GM10248 (cell line): Measurements from ENCODE around the gene CASQ2.

ENCODE experiments used
- CTCF ChIA-PET: fragments of 300-600 bp; sonication (Branson Sonifier 250); formaldehyde crosslinking; extraction: SDS; loops from one replicate; lab custom pipeline; 2021; ENCODE audit warnings: antibody characterized with exemption; lab: Yijun Ruan, JAX
- POLR2A ChIA-PET: fragments of 350-650 bp; sonication (Branson Sonifier 250); formaldehyde crosslinking; extraction: SDS; loops from one replicate; lab custom pipeline; 2020; ENCODE audit warnings: antibody characterized with exemption; lab: Yijun Ruan, JAX
- DNase-seq: peaks from one replicate; pipeline ENCODE4 v3.0.0; 2012; ENCODE audit errors: extremely low spot score
- TF ChIP-seq, protein P1 (sequence below): IDR thresholded peaks from 2 replicates; pipeline ENCODE4 v1.5.1; 2012; ENCODE audit warnings: mild to moderate bottlenecking, low read depth; ENCODE audit errors: extremely low read depth, missing control alignments, control extremely low read depth

CASQ2 gene

DNA sequence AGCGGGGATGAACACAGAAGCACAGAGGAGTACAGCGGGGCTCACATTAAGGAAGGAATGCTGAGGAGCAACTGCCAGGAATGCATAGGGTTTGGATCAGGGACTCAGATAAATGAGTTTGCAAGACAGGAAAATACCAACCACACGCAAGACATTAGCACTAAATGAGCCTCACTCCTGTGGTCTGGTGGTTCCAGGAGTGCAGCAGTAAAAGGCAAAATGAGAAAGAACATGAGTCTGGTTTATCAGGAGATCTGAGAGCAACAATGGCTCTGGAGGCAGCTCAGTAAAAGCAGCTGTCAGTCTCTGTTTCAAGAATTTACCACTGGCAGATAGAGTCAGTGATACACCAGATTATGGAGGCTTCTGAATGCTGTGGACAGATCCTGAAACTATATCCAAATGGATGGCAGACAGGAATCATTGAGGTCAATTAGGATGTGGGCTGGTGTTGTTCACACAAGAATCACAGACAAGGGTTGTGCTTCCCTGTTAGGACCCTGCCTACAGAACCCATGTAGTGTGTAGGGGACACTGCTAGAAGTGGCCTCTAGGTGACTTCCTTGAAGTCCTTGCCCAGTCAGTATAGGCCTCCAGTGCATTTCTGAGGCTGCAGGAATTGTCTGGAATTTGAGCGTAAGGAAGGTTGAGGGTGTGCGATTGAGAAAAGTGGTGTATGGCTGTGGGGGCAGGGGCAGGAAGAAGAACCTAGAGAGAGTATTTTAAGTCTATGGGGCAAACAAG lies 50.3 kb downstream of the CASQ2 start:
- DNase-seq, result no peak
- ChIA-PET POLR2A (no interaction called here), CTCF (interaction anchor here (0.8 to 5.5 kb wide), 9 partner anchors 8 to 781 kb away, joined by 3 to 62 read pairs (median 5); partner anchors contain the start of gene CASQ2)
- TF ChIP-seq, protein P1, sequence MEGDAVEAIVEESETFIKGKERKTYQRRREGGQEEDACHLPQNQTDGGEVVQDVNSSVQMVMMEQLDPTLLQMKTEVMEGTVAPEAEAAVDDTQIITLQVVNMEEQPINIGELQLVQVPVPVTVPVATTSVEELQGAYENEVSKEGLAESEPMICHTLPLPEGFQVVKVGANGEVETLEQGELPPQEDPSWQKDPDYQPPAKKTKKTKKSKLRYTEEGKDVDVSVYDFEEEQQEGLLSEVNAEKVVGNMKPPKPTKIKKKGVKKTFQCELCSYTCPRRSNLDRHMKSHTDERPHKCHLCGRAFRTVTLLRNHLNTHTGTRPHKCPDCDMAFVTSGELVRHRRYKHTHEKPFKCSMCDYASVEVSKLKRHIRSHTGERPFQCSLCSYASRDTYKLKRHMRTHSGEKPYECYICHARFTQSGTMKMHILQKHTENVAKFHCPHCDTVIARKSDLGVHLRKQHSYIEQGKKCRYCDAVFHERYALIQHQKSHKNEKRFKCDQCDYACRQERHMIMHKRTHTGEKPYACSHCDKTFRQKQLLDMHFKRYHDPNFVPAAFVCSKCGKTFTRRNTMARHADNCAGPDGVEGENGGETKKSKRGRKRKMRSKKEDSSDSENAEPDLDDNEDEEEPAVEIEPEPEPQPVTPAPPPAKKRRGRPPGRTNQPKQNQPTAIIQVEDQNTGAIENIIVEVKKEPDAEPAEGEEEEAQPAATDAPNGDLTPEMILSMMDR, result no peak

- ChIA-PET POLR2A (no interaction called here), CTCF (interaction anchor here (0.8 to 5.5 kb wide), 11 partner anchors 9 to 782 kb away, joined by 3 to 62 read pairs (median 5); partner anchors contain the start of gene CASQ2)
- TF ChIP-seq, protein P1, result peak; percentile 47
- DNase-seq, result peak; percentile 29
These were observed 51.0 kb downstream of the CASQ2 start for GRCh38 chr1:115717541-115717940.

DNA sequence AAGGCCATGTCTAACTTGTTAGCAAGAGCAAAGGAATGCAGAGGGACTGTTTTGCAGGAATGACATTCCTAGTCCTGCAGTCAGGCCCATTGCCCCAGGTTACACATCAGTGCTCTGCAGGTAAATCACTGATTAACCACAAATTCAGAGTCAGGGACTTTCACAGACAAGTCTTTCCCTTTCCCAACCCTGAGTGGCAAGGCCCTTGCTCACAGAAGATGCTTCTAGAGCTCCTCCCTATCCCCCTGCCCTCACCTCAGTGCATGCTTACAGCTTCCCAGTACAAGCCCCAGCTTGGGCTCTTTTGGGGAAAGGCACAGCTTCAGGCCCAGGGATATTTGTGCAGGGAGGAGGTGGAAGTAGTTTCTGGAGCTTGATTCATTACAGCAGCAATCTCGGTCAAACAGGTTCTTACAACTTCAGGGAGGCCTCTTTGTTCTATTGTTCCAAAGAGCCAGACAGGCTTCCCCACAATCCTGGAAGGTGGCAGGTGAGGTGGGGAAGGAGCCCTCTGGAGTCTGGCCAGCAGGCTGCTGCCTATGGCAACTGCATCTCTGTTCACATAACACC lies 53.9 kb downstream of the CASQ2 start:
- no peak for DNase-seq
- TF ChIP-seq, protein P1, result no peak
- ChIA-PET CTCF (interaction anchor here (0.7 to 5.0 kb wide), 5 partner anchors 8 to 267 kb away, joined by 3 to 62 read pairs (median 12); no protein-coding TSS in a partner anchor), POLR2A (no interaction called here)

GRCh38 chr1:115713906-115714305 lies 54.6 kb downstream of the CASQ2 start:
- POLR2A ChIA-PET, result no interaction called here
- DNase-seq, result no peak
- CTCF ChIA-PET, result interaction anchor here (0.7 to 5.0 kb wide), 5 partner anchors 7 to 268 kb away, joined by 3 to 52 read pairs (median 7); no protein-coding TSS in a partner anchor
- TF ChIP-seq, protein P1, result no peak

GRCh38 chr1:115712911-115713609 lies 55.5 kb downstream of the CASQ2 start:
- ChIA-PET CTCF (interaction anchor here (0.7 to 2.7 kb wide), 6 partner anchors 9 to 118 kb away, joined by 3 to 12 read pairs (median 4); no protein-coding TSS in a partner anchor), POLR2A (no interaction called here)
- no peak for DNase-seq
- TF ChIP-seq, protein P1, result no peak

DNA sequence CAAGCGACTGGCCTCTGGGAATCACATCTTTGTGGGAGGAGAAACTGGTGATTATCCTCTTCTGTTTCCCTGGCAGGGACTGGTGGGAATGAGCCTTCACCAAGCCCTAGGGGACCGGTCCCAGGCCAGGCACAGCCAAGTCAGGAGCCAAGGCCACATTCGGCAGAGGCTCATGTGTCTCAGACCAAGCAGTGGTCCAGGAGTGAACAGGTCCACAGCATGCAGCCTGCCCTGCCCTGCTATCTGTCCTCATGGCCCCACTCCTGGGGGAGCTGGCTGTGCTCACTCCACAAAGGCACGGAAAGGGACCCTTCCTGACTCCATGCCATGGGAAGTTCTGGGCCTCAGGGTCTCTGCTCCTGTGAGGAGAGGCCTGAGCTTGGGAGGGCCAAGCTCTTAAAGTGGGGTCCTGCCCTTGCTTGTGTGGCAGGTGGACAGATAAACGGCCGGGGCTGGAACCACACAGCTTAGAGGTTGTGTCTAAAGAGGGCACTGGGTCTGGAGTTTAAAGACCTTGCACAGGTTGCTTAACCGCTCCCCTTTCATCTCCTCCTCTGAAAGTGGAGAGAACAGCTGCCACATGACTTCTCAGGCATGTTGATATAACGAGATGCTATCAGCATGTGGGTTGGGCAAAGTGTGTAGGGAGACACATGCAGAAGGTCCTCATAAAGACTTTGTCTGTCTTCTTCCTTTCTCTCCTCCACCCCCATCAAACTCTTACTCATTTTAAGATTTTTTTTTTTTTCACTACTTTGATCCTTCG lies 57.5 kb downstream of the CASQ2 start:
- CTCF ChIA-PET, result interaction anchor here (1.1 to 1.4 kb wide), 2 partner anchors 61 to 102 kb away, joined by 5 to 6 read pairs; no protein-coding TSS in a partner anchor
- no peak for DNase-seq
- TF ChIP-seq, protein P1, result no peak
- POLR2A ChIA-PET, result no interaction called here
